ENCODE results near the gene CHD6.

Gene CHD6

DNA sequence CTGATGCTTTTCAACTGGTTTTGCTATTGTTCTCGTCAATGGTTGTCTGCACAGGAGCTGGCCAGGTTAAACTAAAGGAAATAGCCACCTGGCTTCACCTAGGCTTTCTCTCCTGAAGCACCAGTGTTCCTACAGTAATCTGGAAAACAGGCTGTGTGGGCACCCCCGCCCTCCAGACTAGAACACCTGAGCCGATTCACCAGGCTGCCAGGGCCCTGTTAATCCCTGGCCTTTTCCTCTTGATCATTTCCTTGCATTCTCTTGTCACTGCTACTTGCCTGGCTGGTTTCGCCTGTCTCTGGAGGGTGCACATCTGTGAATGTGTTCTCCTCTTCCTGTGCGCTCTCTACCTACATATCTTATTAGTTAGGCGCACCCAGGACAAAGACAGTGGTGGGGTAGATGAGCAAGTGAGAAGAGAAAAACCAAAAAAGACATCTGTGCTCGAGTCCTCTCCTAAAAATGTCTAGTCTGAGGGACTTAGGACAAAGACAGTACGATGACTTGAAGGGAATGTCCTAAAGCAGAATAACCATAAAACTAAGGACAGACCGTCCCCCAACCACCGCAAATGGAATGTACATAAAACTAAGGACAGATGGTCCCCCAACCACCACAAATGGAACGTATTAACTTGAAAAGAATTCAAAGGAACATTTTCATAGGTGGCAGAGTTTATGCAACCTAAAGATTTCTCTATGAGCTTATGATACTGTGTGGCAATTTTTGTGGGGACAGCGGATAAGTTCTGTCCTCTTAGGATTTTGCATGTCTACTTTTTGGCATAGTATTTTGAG, 205.7 kb downstream of the CHD6 start:
- Histone ChIP-seq H3K36me3 (peaks cover 91% of the 10 kb centered on the region), H3K4me1 (peaks cover 58% of the 10 kb centered on the region), H3K27ac (peak overlapping the region; percentile 1; the same call in 1 of the 2 replicates), H3K4me3 (no peak overlapping the region), H3K9ac (no peak overlapping the region), H3K9me3 (peaks cover 4% of the 10 kb centered on the region; the same call in 1 of the 2 replicates), H3K27me3 (no peaks in the 10 kb centered on the region), H4K20me1 (peaks cover 36% of the 10 kb centered on the region), H3K4me2 (peak overlapping the region; percentile 42)
- no peak for TF ChIP-seq Cebpa-rat (IDR thresholded peaks at IDR 0.05)

DNA sequence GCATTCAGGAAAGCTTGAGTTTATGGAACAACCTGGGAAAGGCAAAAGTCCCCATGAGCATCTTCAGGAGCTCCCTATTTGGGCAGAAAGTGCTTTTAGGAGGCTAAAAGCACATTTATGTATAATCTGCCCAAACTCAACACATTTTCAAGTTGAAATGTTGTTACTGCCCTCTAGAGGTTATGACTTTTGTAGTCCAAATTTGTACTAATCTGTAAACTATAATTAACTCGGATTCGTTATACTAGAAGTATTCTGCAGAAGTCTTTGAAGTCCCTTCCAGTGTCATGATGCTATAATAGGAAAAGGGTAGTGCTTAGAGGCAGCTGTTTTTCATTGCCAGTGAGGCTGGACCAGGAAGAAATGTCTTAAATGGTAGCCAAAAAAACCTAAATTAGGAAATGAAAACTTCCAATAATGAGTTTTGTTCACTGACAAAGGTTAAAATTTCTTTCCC, 206.8 kb downstream of the CHD6 start:
- H3K36me3 ChIP-seq: peaks cover 91% of the 10 kb centered on the region
- 0 out of 2 replicates have a peak overlapping the region, but pooled peaks have one; percentile 19 for H3K9ac ChIP-seq
- TF ChIP-seq Cebpa-rat (IDR thresholded peaks at IDR 0.05): no peak

DNA sequence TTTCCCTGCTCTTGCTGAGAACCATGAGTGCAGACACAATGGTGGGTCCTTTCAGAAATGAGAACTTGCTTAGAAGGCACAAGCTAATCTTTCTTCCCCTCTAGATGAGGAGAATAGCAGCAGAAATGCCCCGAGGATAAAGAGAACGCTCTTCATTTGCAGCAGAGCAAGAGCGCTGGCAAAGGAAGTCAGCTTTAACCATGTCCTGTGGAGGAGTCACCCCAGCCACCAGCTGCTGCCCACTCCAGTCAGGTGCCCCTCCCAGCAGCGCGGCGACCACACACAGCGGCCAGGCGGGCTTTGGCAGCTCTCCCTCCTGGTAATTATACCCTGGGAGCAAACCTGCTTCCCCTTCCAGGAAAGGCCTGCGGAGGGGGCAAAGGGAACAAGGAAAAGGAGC, 209.2 kb downstream of the CHD6 start:
- no peak overlapping the region for H3K4me3 ChIP-seq
- no peak for TF ChIP-seq Cebpa-rat (IDR thresholded peaks at IDR 0.05)
- H3K27me3 ChIP-seq: no peaks in the 10 kb centered on the region
- H4K20me1 ChIP-seq: peaks cover 51% of the 10 kb centered on the region
- peak overlapping the region; percentile 75 for H3K4me2 ChIP-seq
- peaks cover 91% of the 10 kb centered on the region for H3K36me3 ChIP-seq
- no peak overlapping the region for H3K27ac ChIP-seq
- H3K4me1 ChIP-seq: peaks cover 70% of the 10 kb centered on the region
- H3K9ac ChIP-seq: peak overlapping the region; percentile 40; the same call in 1 of the 2 replicates
- peaks cover 4% of the 10 kb centered on the region; the same call in 1 of the 2 replicates for H3K9me3 ChIP-seq

More for the DNA sequence above, 206.8 kb downstream of the CHD6 start:
- Histone ChIP-seq H3K27ac (peak overlapping the region; percentile 1; the same call in 1 of the 2 replicates), H3K9me3 (peaks cover 4% of the 10 kb centered on the region; the same call in 1 of the 2 replicates), H3K27me3 (no peaks in the 10 kb centered on the region), H3K4me3 (no peak overlapping the region), H3K4me1 (peaks cover 68% of the 10 kb centered on the region), H3K4me2 (peak overlapping the region; percentile 42), H4K20me1 (peaks cover 47% of the 10 kb centered on the region)

DNA sequence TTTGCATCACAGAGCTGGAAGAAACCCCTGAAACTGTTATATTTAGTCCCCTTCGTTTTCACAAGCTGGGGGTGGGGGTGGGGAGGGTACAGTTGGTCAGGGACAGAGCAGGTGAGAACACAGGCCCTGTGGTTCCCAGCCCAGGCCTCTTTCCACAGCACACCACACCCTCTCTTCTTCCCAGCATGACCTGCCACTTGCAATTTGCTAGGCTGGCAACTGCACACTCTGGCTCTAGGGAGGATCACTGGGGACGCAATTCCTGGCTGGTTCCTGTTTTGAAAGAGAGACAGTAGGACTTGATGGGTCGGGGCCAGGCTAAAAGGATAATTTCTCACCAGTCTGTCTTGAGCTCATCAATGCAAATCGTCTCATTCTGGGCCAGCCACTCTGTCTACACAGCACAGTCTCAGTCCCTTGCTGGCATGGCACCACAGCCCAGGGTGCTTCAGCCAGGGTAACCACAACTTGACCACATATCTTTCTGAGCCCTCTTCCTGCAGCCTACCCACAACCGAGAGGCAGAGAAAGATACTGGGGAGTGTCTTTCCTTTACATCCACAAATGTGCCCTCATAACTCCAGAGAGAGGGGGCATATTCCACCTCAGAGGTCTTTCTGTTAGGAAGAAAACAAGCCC, 209.9 kb downstream of the CHD6 start:
- H3K4me3 ChIP-seq: no peak overlapping the region
- H3K27me3 ChIP-seq: no peaks in the 10 kb centered on the region
- peak overlapping the region; percentile 75 for H3K4me2 ChIP-seq
- peaks cover 4% of the 10 kb centered on the region; the same call in 1 of the 2 replicates for H3K9me3 ChIP-seq
- H3K36me3 ChIP-seq: peaks cover 91% of the 10 kb centered on the region
- peaks cover 51% of the 10 kb centered on the region for H4K20me1 ChIP-seq
- peaks cover 66% of the 10 kb centered on the region for H3K4me1 ChIP-seq
- TF ChIP-seq Cebpa-rat (IDR thresholded peaks at IDR 0.05): no peak
- no peak overlapping the region for H3K27ac ChIP-seq
- H3K9ac ChIP-seq: peak overlapping the region; percentile 40; the same call in 1 of the 2 replicates

DNA sequence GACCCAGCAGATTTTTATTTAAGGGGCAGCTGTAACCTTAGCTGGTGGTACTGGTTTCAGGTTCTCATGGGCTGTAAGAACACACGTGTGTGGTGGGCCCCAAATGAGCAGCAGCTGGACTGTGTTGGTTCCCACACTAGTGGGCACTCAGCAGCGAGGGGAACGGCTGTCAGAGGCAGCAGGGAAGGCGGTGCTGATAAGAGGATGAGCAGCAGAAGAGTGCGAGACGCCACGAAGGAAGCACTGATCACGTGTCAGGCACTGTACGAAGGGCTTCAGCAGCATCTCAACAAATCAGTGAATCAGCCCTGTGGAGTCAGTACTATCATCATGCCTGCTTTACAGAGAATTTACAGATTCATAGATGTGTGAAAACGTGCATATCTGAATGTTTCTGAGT, 210.6 kb downstream of the CHD6 start:
- Histone ChIP-seq H3K4me1 (peaks cover 60% of the 10 kb centered on the region), H3K9ac (no peak overlapping the region), H3K4me3 (no peak overlapping the region), H3K9me3 (peaks cover 4% of the 10 kb centered on the region; the same call in 1 of the 2 replicates), H4K20me1 (peaks cover 51% of the 10 kb centered on the region), H3K36me3 (peaks cover 87% of the 10 kb centered on the region), H3K27ac (no peak overlapping the region), H3K27me3 (no peaks in the 10 kb centered on the region), H3K4me2 (no peak overlapping the region)
- no peak for TF ChIP-seq Cebpa-rat (IDR thresholded peaks at IDR 0.05)

DNA sequence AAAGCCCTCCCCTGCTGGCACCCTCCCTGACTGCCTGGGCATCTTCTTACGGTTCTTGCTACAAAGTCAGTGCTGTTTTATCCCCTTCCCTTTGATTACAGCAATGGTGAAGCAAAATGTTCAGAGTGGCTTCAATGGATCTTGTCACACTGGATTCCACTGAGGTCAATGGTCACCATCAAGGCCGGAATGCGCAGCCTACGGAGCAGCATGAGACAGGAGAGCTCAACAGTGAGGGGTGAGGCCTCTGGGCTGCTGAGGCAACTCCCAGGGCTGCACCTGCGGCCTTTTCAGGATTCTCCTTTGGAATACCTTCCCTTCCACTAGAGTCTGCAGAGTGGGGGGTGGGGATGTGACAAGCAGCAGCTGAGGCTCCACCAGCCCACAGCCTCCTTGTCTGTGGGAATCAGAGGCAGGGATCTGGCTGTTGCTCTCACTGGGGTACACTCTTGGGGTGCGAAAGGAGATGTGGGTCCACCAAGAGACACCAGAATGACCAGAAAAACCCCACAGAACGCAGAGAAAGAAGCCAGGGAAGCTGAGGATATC, 211.2 kb downstream of the CHD6 start:
- H3K4me2 ChIP-seq: no peak overlapping the region
- H3K4me3 ChIP-seq: no peak overlapping the region
- no peak overlapping the region for H3K27ac ChIP-seq
- no peak overlapping the region for H3K9ac ChIP-seq
- H3K4me1 ChIP-seq: peaks cover 54% of the 10 kb centered on the region
- no peaks in the 10 kb centered on the region for H3K9me3 ChIP-seq
- H3K36me3 ChIP-seq: peaks cover 85% of the 10 kb centered on the region
- no peaks in the 10 kb centered on the region for H3K27me3 ChIP-seq
- no peak for TF ChIP-seq Cebpa-rat (IDR thresholded peaks at IDR 0.05)
- peaks cover 51% of the 10 kb centered on the region for H4K20me1 ChIP-seq

DNA sequence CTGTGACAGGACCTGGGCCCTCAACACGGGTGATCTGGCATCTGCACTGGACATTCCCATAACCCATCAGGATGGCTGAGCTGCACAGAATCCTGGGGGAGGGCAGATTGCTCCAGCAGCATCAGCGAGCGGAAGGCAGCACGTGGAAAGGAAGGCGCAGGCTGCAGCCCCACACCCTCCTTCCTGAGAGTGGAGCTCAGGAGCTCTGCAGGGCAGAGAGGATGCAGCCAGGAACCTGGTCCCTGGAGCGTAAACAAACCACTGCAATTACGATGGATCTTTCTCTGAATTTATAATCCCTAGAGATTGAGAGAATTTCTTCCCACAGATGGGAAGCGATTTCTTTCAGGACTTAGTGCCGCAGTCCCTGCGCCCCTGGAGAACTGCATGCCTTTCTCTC, 211.8 kb downstream of the CHD6 start:
- Histone ChIP-seq H3K27me3 (no peaks in the 10 kb centered on the region), H3K27ac (no peak overlapping the region), H3K4me3 (no peak overlapping the region), H3K4me1 (peaks cover 48% of the 10 kb centered on the region), H3K9me3 (no peaks in the 10 kb centered on the region), H3K9ac (no peak overlapping the region), H3K4me2 (no peak overlapping the region), H3K36me3 (peaks cover 84% of the 10 kb centered on the region), H4K20me1 (peaks cover 51% of the 10 kb centered on the region)
- no peak for TF ChIP-seq Cebpa-rat (IDR thresholded peaks at IDR 0.05)

DNA sequence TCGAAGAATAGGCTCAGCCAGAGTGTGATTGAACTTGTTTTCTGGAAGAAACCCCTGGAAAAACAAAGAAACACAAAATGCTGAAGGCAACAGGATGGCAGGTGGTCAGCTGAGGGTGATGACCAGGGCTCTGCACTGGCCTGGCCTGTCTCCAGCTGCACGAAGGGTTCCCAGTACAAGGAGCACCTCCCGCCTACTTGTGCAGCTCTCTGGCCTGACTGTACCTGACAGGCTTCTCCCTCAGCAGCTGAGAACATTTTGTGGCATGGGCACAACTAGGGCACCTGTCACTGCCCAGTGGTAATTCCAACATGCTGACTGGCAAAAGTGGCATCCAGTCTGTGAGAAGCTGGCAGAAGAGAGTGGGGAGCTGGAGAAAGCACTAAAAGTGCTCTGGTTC, 212.7 kb downstream of the CHD6 start:
- Histone ChIP-seq H3K4me3 (no peak overlapping the region), H3K27me3 (no peaks in the 10 kb centered on the region), H3K4me2 (no peak overlapping the region), H3K4me1 (peaks cover 42% of the 10 kb centered on the region), H3K36me3 (peaks cover 79% of the 10 kb centered on the region), H3K9me3 (no peaks in the 10 kb centered on the region), H3K9ac (no peak overlapping the region), H4K20me1 (peaks cover 44% of the 10 kb centered on the region), H3K27ac (no peak overlapping the region)
- no peak for TF ChIP-seq Cebpa-rat (IDR thresholded peaks at IDR 0.05)

DNA sequence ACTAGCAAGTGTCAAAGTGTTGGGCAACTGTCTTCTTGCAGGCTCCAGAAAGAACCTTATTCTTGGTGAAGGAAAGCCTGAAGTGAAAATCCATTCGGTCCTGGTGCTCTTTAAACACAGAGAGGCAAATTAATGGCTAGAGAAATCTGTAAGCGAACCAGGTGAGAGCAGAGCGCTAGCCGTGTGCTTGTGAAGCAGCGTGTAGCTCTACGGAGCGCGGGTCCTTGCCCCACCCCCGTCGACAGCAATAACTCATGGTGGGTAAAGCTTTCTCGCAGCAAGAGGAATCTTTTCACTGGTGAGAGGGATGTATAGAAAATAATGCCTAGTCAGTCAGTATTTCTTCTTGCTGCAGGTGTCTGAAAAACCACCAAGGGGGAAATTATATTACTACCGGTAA, 214.6 kb downstream of the CHD6 start:
- Histone ChIP-seq H3K4me2 (no peak overlapping the region), H3K4me1 (peaks cover 24% of the 10 kb centered on the region), H3K36me3 (peaks cover 62% of the 10 kb centered on the region), H3K9me3 (no peaks in the 10 kb centered on the region), H3K27ac (no peak overlapping the region), H3K9ac (no peak overlapping the region), H3K4me3 (no peak overlapping the region), H4K20me1 (peaks cover 26% of the 10 kb centered on the region), H3K27me3 (no peaks in the 10 kb centered on the region)
- TF ChIP-seq Cebpa-rat (IDR thresholded peaks at IDR 0.05): no peak

DNA sequence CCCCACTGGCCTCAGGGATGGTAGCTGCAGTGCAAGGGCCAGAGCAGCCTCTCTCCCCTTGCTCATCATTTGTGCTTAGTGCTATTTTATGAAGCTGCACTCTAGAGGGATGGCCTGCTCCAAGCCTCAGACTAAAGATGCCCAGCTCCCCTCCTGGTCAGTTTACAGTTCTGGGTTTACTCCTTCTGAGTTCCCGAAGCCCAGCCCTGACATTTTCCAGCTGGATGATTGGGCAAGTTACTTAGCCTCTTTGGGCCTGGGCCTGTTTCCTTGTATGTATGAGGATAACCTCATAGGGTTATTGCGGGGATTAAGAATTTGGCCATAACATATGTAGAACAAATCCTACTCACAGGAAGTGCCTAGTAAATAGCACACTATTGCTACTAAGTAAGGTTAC, 219.8 kb downstream of the CHD6 start:
- Histone ChIP-seq H3K27me3 (no peaks in the 10 kb centered on the region), H3K4me1 (no peaks in the 10 kb centered on the region), H3K9ac (no peak overlapping the region), H3K27ac (no peak overlapping the region), H3K4me2 (no peak overlapping the region), H3K4me3 (no peak overlapping the region), H3K9me3 (no peaks in the 10 kb centered on the region), H4K20me1 (no peaks in the 10 kb centered on the region), H3K36me3 (peaks cover 18% of the 10 kb centered on the region)
- TF ChIP-seq Cebpa-rat (IDR thresholded peaks at IDR 0.05): no peak

Measured in BLaER1 (cell line).